A549 (cell line): ENCODE measurements around the gene EVX2. TPM values are rescaled to one million over a fixed set of nuclear protein-coding genes. Genes with fewer than 3 reads are reported as not detected.

Experiments used
- ATAC-seq, 2 experiments: fragments of 200-7000 bp in 1 of 2; fragments of >200 bp in 1 of 2; cut with Nextera tagmentation in 1 of 2; cut with Tn5 transposase in 1 of 2; 3 replicates each; pipeline versions ENCODE4 v1.8.0 to v1.9.1; 2018 to 2020; ENCODE audit warnings: mild to moderate bottlenecking in 1 of 2, moderate library complexity in 1 of 2
- CTCF ChIA-PET: fragments of 300-600 bp; sonication (Branson Sonifier 250); formaldehyde crosslinking; extraction: SDS; loops from one replicate; lab custom pipeline; 2021; ENCODE audit warnings: antibody characterized with exemption, inconsistent platforms; lab: Yijun Ruan, JAX
- POLR2A ChIA-PET: fragments of 350-600 bp; formaldehyde crosslinking; extraction: SDS; loops from one replicate; lab custom pipeline; 2021; ENCODE audit warnings: antibody characterized with exemption, inconsistent platforms; lab: Yijun Ruan, JAX
- DNase-seq, 2 experiments: peaks; one replicate each; pipeline versions ENCODE4 v3.0.0 to v3.0.0-alpha.2; 2011 to 2016; ENCODE audit warnings: low read depth in 1 of 2, low spot score in 1 of 2
- FAIRE-seq: peaks from 2 replicates; lab custom pipeline; 2011; peaks lifted over from hg19 to GRCh38; lab: Jason Lieb, UNC
- H3K27ac ChIP-seq, 2 experiments: fragments of >200 bp; sonication (Bioruptor Twin); formaldehyde crosslinking; 3 replicates each; pipeline ENCODE4 v1.5.1; 2016 to 2017
- H3K4me1 ChIP-seq: fragments of >200 bp; sonication (Bioruptor Twin); formaldehyde crosslinking; 3 replicates; pipeline ENCODE4 v1.6.1; 2016
- H3K4me2 ChIP-seq: fragments of >200 bp; sonication (Bioruptor Twin); formaldehyde crosslinking; 3 replicates; pipeline ENCODE4 v1.6.1; 2016
- H3K4me3 ChIP-seq: fragments of >200 bp; sonication (Bioruptor Twin); formaldehyde crosslinking; 3 replicates; pipeline ENCODE4 v1.5.1; 2016
- H3K9me3 ChIP-seq: fragments of >200 bp; sonication (Bioruptor Twin); formaldehyde crosslinking; 3 replicates; pipeline ENCODE4 v1.6.1; 2016
- ATOH8 ChIP-seq: fragments of 250-450 bp; sonication (Bioruptor Pico); IDR thresholded peaks from 2 replicates; pipeline ENCODE4 v1.5.0; 2020; ENCODE audit warnings: low read depth, mild to moderate bottlenecking, moderate library complexity
- BCL3 ChIP-seq: fragments of >200 bp; sonication (Bioruptor Twin); formaldehyde crosslinking; IDR thresholded peaks from 3 replicates; pipeline ENCODE4 v1.6.1; 2016
- CBX8 ChIP-seq: fragments of 200-600 bp; sonication (generic); IDR thresholded peaks from 2 replicates; pipeline ENCODE4 v1.6.1; 2016
- EHF ChIP-seq: fragments of 250-450 bp; sonication (Bioruptor Pico); IDR thresholded peaks from 2 replicates; pipeline ENCODE4 v1.5.0; 2020; ENCODE audit warnings: mild to moderate bottlenecking
- EP300 ChIP-seq, 2 experiments: fragments of >200 bp; sonication (Bioruptor Twin); formaldehyde crosslinking; IDR thresholded peaks; 2 replicates in 1 of 2; 3 replicates in 1 of 2; pipeline ENCODE4 v1.6.1; 2016 to 2017
- FOSB ChIP-seq: fragments of 250-450 bp; sonication (Bioruptor Pico); IDR thresholded peaks from 2 replicates; pipeline ENCODE4 v1.5.0; 2020; ENCODE audit warnings: mild to moderate bottlenecking, moderate library complexity
- FOSL2 ChIP-seq, 2 experiments: fragments of 450-650 bp in 1 of 2; fragments of >200 bp in 1 of 2; sonication (Bioruptor Twin) in 1 of 2; formaldehyde crosslinking; IDR thresholded peaks; 2 replicates each; pipeline versions ENCODE4 v1.5.0 to v1.6.1; 2016 to 2020; ENCODE audit warnings: mild to moderate bottlenecking in 1 of 2, moderate library complexity in 1 of 2
- HDAC2 ChIP-seq: fragments of 200-600 bp; sonication (generic); IDR thresholded peaks from 2 replicates; pipeline ENCODE4 v1.6.1; 2016
- HES2 ChIP-seq: fragments of >200 bp; sonication (Bioruptor Twin); formaldehyde crosslinking; IDR thresholded peaks from 2 replicates; pipeline ENCODE4 v1.6.1; 2016
- HOXA7 ChIP-seq: fragments of 250-450 bp; sonication (Bioruptor Pico); IDR thresholded peaks from 2 replicates; pipeline ENCODE4 v1.5.0; 2020; ENCODE audit warnings: mild to moderate bottlenecking, moderate library complexity
- JUN ChIP-seq, 2 experiments: fragments of >200 bp; sonication (Bioruptor Twin); formaldehyde crosslinking; IDR thresholded peaks; 2 replicates in 1 of 2; 3 replicates in 1 of 2; pipeline ENCODE4 v1.6.1; 2016 to 2017
- KDM5A ChIP-seq: fragments of 200-600 bp; sonication (generic); IDR thresholded peaks from 2 replicates; pipeline ENCODE4 v1.6.1; 2016; ENCODE audit warnings: antibody characterized with exemption, mild to moderate bottlenecking
- NFE2L2 ChIP-seq: fragments of 150-350 bp; conservative IDR thresholded peaks from 2 replicates; pipeline ENCODE4 v1.6.1; 2014; ENCODE audit warnings: low read length
- NR3C1 ChIP-seq: fragments of >200 bp; sonication (Bioruptor Twin); formaldehyde crosslinking; IDR thresholded peaks from 3 replicates; pipeline ENCODE4 v1.6.1; 2017
- PHF8 ChIP-seq: fragments of 200-600 bp; sonication (generic); IDR thresholded peaks from 2 replicates; pipeline ENCODE4 v1.6.1; 2016; ENCODE audit warnings: low read depth, mild to moderate bottlenecking, antibody characterized with exemption, moderate library complexity, borderline replicate concordance
- POLR2A ChIP-seq: IDR thresholded peaks from 2 replicates; pipeline ENCODE4 v1.6.1; 2012; ENCODE audit warnings: mild to moderate bottlenecking, low read length
- RARB ChIP-seq: fragments of 250-450 bp; sonication (Bioruptor Pico); IDR thresholded peaks from 2 replicates; pipeline ENCODE4 v1.8.0; 2021; ENCODE audit warnings: mild to moderate bottlenecking, moderate library complexity
- RCOR1 ChIP-seq: fragments of 150-350 bp; IDR thresholded peaks from 2 replicates; pipeline ENCODE4 v1.6.1; 2014; ENCODE audit warnings: antibody characterized with exemption, low read length, low read depth
- REST ChIP-seq: fragments of 200-600 bp; sonication (generic); IDR thresholded peaks from 2 replicates; pipeline ENCODE4 v1.6.1; 2016; ENCODE audit warnings: antibody characterized with exemption, mild to moderate bottlenecking, moderate library complexity
- SMC3 ChIP-seq: fragments of >200 bp; sonication (Bioruptor Twin); formaldehyde crosslinking; IDR thresholded peaks from 3 replicates; pipeline ENCODE4 v1.6.1; 2018; ENCODE audit warnings: inconsistent platforms
- SREBF2 ChIP-seq: fragments of 450-650 bp; IDR thresholded peaks from 2 replicates; pipeline ENCODE4 v1.6.1; 2014; ENCODE audit warnings: mild to moderate bottlenecking, moderate library complexity
- WGBS: methylation state at CpG from one replicate; pipeline ENCODE4 v1.1.6; 2017; ENCODE audit errors: missing lambda C conversion rate; 5-methylcytosine and 5-hydroxymethylcytosine counted together
- polyA plus RNA-seq, 4 experiments: library from polyadenylated mRNA; depleted of rRNA in 3 of 4; stranded (reverse); fragments of >200 nt; fragmentation: RNase III in 1 of 4; extraction: RNeasy Plus Mini Kit Qiagen cat#74134 plus additional on column Dnase treatment in 1 of 4; gene quantifications; 2 replicates in 3 of 4; 3 replicates in 1 of 4; pipeline ENCODE4 v1.2.3, GENCODE V29; 2011 to 2017

The EVX2 gene
- polyA plus RNA-seq, 2 of the 4 experiments (the other 2 are of a cell fraction), result 0.03 TPM; not detected in 1

GRCh38 chr2:176085120-176085788 lies 1.5 kb upstream of the EVX2 start (continued):
- TF ChIP-seq ATOH8 (CRISPR knock-in tag) (no peak), FOSL2 (IDR thresholded peaks at IDR 0.05) (no peak), FOSL2 (CRISPR knock-in tag; IDR thresholded peaks at IDR 0.05) (no peak)

- Histone ChIP-seq H3K4me2 (0 out of 3 replicates have a peak overlapping the region, but pooled peaks have one; percentile 7), H3K9me3 (peaks cover 10% of the 10 kb centered on the region), H3K27ac (no peak overlapping the region), H3K4me1 (peaks cover 7% of the 10 kb centered on the region; the same call in 1 of the 3 replicates), H3K4me3 (no peak overlapping the region)
- TF ChIP-seq NFE2L2 (no peak), PHF8 (no peak), HES2 (no peak), JUN (IDR thresholded peaks at IDR 0.05) (no peak), RCOR1 (no peak), SMC3 (no peak), KDM5A (no peak), HDAC2 (no peak), RARB (no peak), EHF (CRISPR knock-in tag) (no peak), BCL3 (no peak)
- FAIRE-seq (no peak), DNase-seq (no peak), ATAC-seq (no peak)
- ChIA-PET POLR2A (interaction anchor here (1.3 kb wide), 1 partner anchor 13 kb away, joined by 3 read pairs; no protein-coding TSS in a partner anchor), CTCF (interaction anchor here (1.1 to 4.8 kb wide), 6 partner anchors 13 to 1053 kb away, joined by 3 to 42 read pairs (median 5); partner anchors contain the start of gene HOXD12)
- 51% methylated on average over 26 of the region's 26 CpGs for WGBS
Measured at GRCh38 chr2:176084611-176085119, 903 bp upstream of the EVX2 start.

GRCh38 chr2:176082824-176083751 lies 674 bp downstream of the EVX2 start:
- CTCF ChIA-PET, result interaction anchor here (1.0 to 5.5 kb wide), 2 partner anchors 14 to 716 kb away, joined by 3 to 57 read pairs; no protein-coding TSS in a partner anchor

GRCh38 chr2:176082525-176082823 lies 1.3 kb downstream of the EVX2 start:
- FAIRE-seq, result no peak

More at GRCh38 chr2:176082824-176083751, 674 bp downstream of the EVX2 start:
- peaks cover 10% of the 10 kb centered on the region for H3K9me3 ChIP-seq
- TF ChIP-seq HDAC2 (no peak), HOXA7 (CRISPR knock-in tag) (no peak), JUN (IDR thresholded peaks at IDR 0.05) (no peak)
- TF ChIP-seq, all 56 proteins: peak for 0
- Histone ChIP-seq H3K4me1 (peaks cover 15% of the 10 kb centered on the region; the same call in 2 of the 3 replicates), H3K27ac (no peak overlapping the region), H3K4me3 (no peak overlapping the region), H3K4me2 (no peak overlapping the region)
- ATAC-seq, result no peak
- POLR2A ChIA-PET, result no interaction called here
- WGBS, result 63% methylated on average over 64 of the region's 66 CpGs
- FAIRE-seq, result no peak
- DNase-seq, result no peak

More at GRCh38 chr2:176082525-176082823, 1.3 kb downstream of the EVX2 start:
- whole genome bisulfite sequencing, result 69% methylated on average over 10 of the region's 10 CpGs
- Histone ChIP-seq H3K4me2 (no peak overlapping the region), H3K27ac (no peak overlapping the region)
- no peak for TF ChIP-seq EP300 (IDR thresholded peaks at IDR 0.05)
- no peak for TF ChIP-seq NR3C1
- no peak for TF ChIP-seq RCOR1
- TF ChIP-seq REST, result no peak
- no peak for TF ChIP-seq CBX8
- no peak for TF ChIP-seq FOSB (CRISPR knock-in tag)
- TF ChIP-seq SREBF2, result no peak
- TF ChIP-seq POLR2A, result no peak
- TF ChIP-seq, all 56 proteins: peak for 0
- H3K4me1 ChIP-seq, result peaks cover 13% of the 10 kb centered on the region; the same call in 2 of the 3 replicates
- POLR2A ChIA-PET, result no interaction called here
- ATAC-seq (no peak), DNase-seq (no peak)
- CTCF ChIA-PET, result interaction anchor here (5.5 kb wide), 1 partner anchor 15 kb away, joined by 57 read pairs; no protein-coding TSS in a partner anchor
- peaks cover 10% of the 10 kb centered on the region for H3K9me3 ChIP-seq
- no peak overlapping the region for H3K4me3 ChIP-seq
